ENCODE measurements around the gene TRAF1. TPM values are rescaled to one million over a fixed set of nuclear protein-coding genes. Genes with fewer than 3 reads are reported as not detected.

Gene TRAF1
- total RNA-seq, 1 experiment from 2014 or later: 1.6 TPM

DNA sequence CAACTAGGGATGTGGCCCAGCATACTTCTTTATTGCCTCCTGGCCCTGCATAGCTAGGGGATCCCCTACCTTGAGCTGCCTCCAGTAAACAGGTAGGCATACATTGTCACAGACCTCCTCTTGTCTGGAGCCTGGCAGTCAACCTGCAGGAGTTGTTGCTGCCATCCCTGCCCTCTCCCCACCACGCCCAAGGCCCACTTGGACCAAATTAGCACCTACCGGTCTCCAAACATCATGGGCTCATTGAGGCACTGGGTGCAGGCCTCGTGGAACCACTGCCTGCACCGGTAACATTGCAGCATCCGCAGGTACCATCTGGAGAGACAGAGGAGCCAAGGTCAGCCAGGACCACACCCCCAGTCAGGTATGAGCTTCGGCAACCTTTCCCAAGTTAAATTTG is 59.9 kb downstream of the TRAF1 start:
- H3K27me3 Mint-ChIP-seq (ENCODE audit: unreplicated experiment): no peaks in the 10 kb centered on the region
- CTCF ChIA-PET: no interaction called here
- H3K4me1 Mint-ChIP-seq (ENCODE audit: low read depth, unreplicated experiment): no peaks in the 10 kb centered on the region
- TF ChIP-seq, protein P1, sequence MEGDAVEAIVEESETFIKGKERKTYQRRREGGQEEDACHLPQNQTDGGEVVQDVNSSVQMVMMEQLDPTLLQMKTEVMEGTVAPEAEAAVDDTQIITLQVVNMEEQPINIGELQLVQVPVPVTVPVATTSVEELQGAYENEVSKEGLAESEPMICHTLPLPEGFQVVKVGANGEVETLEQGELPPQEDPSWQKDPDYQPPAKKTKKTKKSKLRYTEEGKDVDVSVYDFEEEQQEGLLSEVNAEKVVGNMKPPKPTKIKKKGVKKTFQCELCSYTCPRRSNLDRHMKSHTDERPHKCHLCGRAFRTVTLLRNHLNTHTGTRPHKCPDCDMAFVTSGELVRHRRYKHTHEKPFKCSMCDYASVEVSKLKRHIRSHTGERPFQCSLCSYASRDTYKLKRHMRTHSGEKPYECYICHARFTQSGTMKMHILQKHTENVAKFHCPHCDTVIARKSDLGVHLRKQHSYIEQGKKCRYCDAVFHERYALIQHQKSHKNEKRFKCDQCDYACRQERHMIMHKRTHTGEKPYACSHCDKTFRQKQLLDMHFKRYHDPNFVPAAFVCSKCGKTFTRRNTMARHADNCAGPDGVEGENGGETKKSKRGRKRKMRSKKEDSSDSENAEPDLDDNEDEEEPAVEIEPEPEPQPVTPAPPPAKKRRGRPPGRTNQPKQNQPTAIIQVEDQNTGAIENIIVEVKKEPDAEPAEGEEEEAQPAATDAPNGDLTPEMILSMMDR (IDR thresholded peaks at IDR 0.05; ENCODE audit: unreplicated experiment): no peak
- H3K27ac Mint-ChIP-seq (ENCODE audit: unreplicated experiment): no peak overlapping the region
- H3K36me3 Mint-ChIP-seq (ENCODE audit: insufficient read depth, unreplicated experiment): peaks cover 6% of the 10 kb centered on the region
- intact Hi-C loops (cut with micrococcal nuclease; ENCODE audit: unreplicated experiment): no loop called here
- DNase-seq: no peak
- BruUV-seq (replicated peaks): no TSS peak
- no peak overlapping the region for H3K4me3 Mint-ChIP-seq (ENCODE audit: low read depth, unreplicated experiment)
- H3K9me3 Mint-ChIP-seq (ENCODE audit: low read depth, unreplicated experiment): no peaks in the 10 kb centered on the region

DNA sequence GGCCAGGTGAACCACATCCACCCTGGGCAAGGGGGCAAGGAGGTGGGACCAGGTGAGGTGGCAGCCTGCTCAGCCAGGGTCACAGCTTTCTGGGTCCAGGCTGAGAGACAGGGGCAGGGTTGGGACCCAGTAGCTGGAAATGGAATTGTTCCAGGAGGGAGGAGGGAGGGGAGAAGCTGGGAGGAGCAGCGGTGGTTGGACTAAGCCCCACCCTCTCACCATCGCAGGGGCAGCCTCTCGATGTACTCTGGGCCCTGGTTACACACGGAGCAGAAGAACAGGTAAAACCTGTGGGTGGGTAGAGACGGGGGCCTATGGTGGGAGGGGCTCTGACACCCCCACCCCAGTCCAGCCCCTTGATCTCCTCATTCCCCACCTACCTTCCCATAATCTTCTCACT is 60.8 kb downstream of the TRAF1 start:
- H3K9me3 Mint-ChIP-seq (ENCODE audit: low read depth, unreplicated experiment): no peaks in the 10 kb centered on the region
- TF ChIP-seq, protein P1 (IDR thresholded peaks at IDR 0.05; ENCODE audit: unreplicated experiment): no peak
- CTCF ChIA-PET: no interaction called here
- no peak overlapping the region for H3K27ac Mint-ChIP-seq (ENCODE audit: unreplicated experiment)
- no peak for DNase-seq
- intact Hi-C loops (cut with micrococcal nuclease; ENCODE audit: unreplicated experiment): no loop called here
- no peak overlapping the region for H3K4me3 Mint-ChIP-seq (ENCODE audit: low read depth, unreplicated experiment)
- BruUV-seq (replicated peaks): no TSS peak
- no peaks in the 10 kb centered on the region for H3K4me1 Mint-ChIP-seq (ENCODE audit: low read depth, unreplicated experiment)
- H3K27me3 Mint-ChIP-seq (ENCODE audit: unreplicated experiment): no peaks in the 10 kb centered on the region
- peaks cover 6% of the 10 kb centered on the region for H3K36me3 Mint-ChIP-seq (ENCODE audit: insufficient read depth, unreplicated experiment)

DNA sequence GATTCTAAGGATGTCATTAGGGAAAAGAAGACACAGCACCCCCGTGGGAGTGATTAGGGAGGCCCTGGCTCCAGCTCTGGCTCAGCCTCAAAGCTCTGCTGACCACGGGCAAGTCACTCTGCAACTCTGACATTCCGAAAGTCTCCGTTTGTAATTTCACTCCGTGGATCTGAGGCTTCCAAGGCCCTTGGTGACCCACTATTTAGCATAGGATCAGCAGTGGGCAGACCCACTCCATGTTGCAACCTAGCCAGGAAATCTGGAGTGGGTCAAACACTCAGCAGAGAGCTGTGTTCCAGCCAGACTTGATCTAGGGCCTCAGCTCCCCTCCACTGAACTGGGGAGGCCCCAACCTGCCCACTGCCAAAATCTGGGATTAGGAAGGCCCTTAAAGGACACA is 61.4 kb downstream of the TRAF1 start:
- TF ChIP-seq, protein P1 (IDR thresholded peaks at IDR 0.05; ENCODE audit: unreplicated experiment): no peak
- no TSS peak for BruUV-seq (replicated peaks)
- Mint-ChIP-seq H3K4me1 (ENCODE audit: low read depth, unreplicated experiment) (no peaks in the 10 kb centered on the region), H3K27me3 (ENCODE audit: unreplicated experiment) (no peaks in the 10 kb centered on the region), H3K36me3 (ENCODE audit: insufficient read depth, unreplicated experiment) (peaks cover 6% of the 10 kb centered on the region), H3K9me3 (ENCODE audit: low read depth, unreplicated experiment) (no peaks in the 10 kb centered on the region), H3K4me3 (ENCODE audit: low read depth, unreplicated experiment) (no peak overlapping the region), H3K27ac (ENCODE audit: unreplicated experiment) (no peak overlapping the region)
- intact Hi-C loops (cut with micrococcal nuclease; ENCODE audit: unreplicated experiment): no loop called here
- no peak for DNase-seq
- CTCF ChIA-PET: no interaction called here

DNA sequence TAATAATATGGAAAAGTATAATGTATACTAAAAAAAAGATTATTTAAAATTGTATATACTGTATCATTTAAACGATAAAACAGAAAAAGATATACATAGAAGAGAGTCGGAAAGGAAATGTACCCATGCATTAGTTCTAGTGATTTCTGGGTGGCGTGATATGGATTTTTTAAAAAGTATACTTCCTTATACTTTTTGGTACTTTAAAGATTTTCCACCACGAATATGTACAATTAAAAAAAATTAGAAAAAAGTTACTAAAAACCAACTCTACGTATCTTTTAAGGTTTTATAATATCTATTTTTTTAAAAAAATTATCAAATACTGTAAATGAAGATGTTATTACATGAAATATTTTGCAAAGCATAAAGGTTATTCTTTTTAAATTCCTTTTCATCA is 61.9 kb downstream of the TRAF1 start:
- H3K36me3 Mint-ChIP-seq (ENCODE audit: insufficient read depth, unreplicated experiment): peaks cover 6% of the 10 kb centered on the region
- H3K4me1 Mint-ChIP-seq (ENCODE audit: low read depth, unreplicated experiment): no peaks in the 10 kb centered on the region
- TF ChIP-seq, protein P1 (IDR thresholded peaks at IDR 0.05; ENCODE audit: unreplicated experiment): no peak
- CTCF ChIA-PET: no interaction called here
- BruUV-seq (replicated peaks): no TSS peak
- no peaks in the 10 kb centered on the region for H3K9me3 Mint-ChIP-seq (ENCODE audit: low read depth, unreplicated experiment)
- H3K27ac Mint-ChIP-seq (ENCODE audit: unreplicated experiment): no peak overlapping the region
- intact Hi-C loops (cut with micrococcal nuclease; ENCODE audit: unreplicated experiment): no loop called here
- H3K4me3 Mint-ChIP-seq (ENCODE audit: low read depth, unreplicated experiment): no peak overlapping the region
- DNase-seq: no peak
- no peaks in the 10 kb centered on the region for H3K27me3 Mint-ChIP-seq (ENCODE audit: unreplicated experiment)

DNA sequence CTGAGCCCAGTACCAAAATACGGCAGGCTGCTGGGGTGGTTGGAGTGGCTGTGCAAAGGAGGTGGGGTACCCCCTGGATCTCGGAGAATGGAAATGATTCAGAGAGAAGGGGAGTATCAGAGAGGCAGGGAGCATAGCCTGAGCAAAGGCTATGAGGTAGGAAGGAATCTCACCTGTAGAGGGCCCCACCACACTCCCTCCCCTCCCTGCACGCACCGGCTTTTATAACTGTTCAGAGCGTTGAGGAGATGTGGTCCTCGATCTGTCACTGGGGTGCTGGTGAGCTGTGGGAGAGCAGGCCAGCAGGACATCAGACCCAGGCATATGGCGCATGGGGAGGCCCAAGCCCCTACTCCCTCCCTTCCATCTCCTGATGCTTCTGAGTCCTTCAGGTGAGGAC is 62.8 kb downstream of the TRAF1 start:
- intact Hi-C loops (cut with micrococcal nuclease; ENCODE audit: unreplicated experiment): no loop called here
- TF ChIP-seq, protein P1 (IDR thresholded peaks at IDR 0.05; ENCODE audit: unreplicated experiment): no peak
- H3K36me3 Mint-ChIP-seq (ENCODE audit: insufficient read depth, unreplicated experiment): peaks cover 6% of the 10 kb centered on the region
- H3K4me3 Mint-ChIP-seq (ENCODE audit: low read depth, unreplicated experiment): no peak overlapping the region
- no peaks in the 10 kb centered on the region for H3K4me1 Mint-ChIP-seq (ENCODE audit: low read depth, unreplicated experiment)
- CTCF ChIA-PET: no interaction called here
- no peak overlapping the region for H3K27ac Mint-ChIP-seq (ENCODE audit: unreplicated experiment)
- H3K27me3 Mint-ChIP-seq (ENCODE audit: unreplicated experiment): no peaks in the 10 kb centered on the region
- H3K9me3 Mint-ChIP-seq (ENCODE audit: low read depth, unreplicated experiment): no peaks in the 10 kb centered on the region
- no TSS peak for BruUV-seq (replicated peaks)
- no peak for DNase-seq

Data from Calu3 (cell line).